Smooth muscle cell (in vitro differentiated cells): ENCODE data around the gene GALNT2. TPM values are rescaled to one million over a fixed set of nuclear protein-coding genes. Genes with fewer than 3 reads are reported as not detected.

Source experiments
- DNase-seq: peaks from one replicate; lab custom pipeline; 2025; ENCODE audit not compliant: unreplicated experiment; lab: John Stamatoyannopoulos, UW
- H2AFZ ChIP-seq: fragments of 200-600 bp; sonication (generic); 2 replicates; pipeline ENCODE4 v1.6.0; 2016; ENCODE audit warnings: antibody characterized with exemption, low read depth, mild to moderate bottlenecking
- H3F3A ChIP-seq: fragments of 200-600 bp; sonication (generic); 2 replicates; pipeline ENCODE4 v1.6.0; 2017; ENCODE audit warnings: antibody characterized with exemption, low read depth
- H3K27ac ChIP-seq: fragments of 200-600 bp; sonication (generic); 2 replicates; pipeline ENCODE4 v1.5.1; 2016; ENCODE audit warnings: low read depth, mild to moderate bottlenecking
- H3K27me3 ChIP-seq: fragments of 200-600 bp; sonication (generic); 2 replicates; pipeline ENCODE4 v1.6.1; 2016; ENCODE audit warnings: low read depth, mild to moderate bottlenecking
- H3K36me3 ChIP-seq: fragments of 200-600 bp; sonication (generic); 2 replicates; pipeline ENCODE4 v1.5.1; 2016; ENCODE audit warnings: low read depth
- H3K4me1 ChIP-seq: fragments of 200-600 bp; sonication (generic); 2 replicates; pipeline ENCODE4 v1.5.1; 2016; ENCODE audit warnings: low read depth
- H3K4me2 ChIP-seq: fragments of 200-600 bp; sonication (generic); 2 replicates; pipeline ENCODE4 v1.6.0; 2016; ENCODE audit warnings: mild to moderate bottlenecking
- H3K4me3 ChIP-seq: fragments of 200-600 bp; sonication (generic); 2 replicates; pipeline ENCODE4 v1.5.1; 2016; ENCODE audit warnings: mild to moderate bottlenecking
- H3K79me2 ChIP-seq: fragments of 200-600 bp; sonication (generic); 2 replicates; pipeline ENCODE4 v1.6.0; 2016; ENCODE audit warnings: low read depth, mild to moderate bottlenecking
- H3K9ac ChIP-seq: fragments of 200-600 bp; sonication (generic); 2 replicates; pipeline ENCODE4 v1.6.0; 2016; ENCODE audit warnings: low read depth
- H3K9me3 ChIP-seq: fragments of 200-600 bp; sonication (generic); replicated peaks from 2 replicates; pipeline ENCODE4 v1.5.1; 2016; ENCODE audit warnings: low read depth
- H4K20me1 ChIP-seq: fragments of 200-600 bp; sonication (generic); 2 replicates; pipeline ENCODE4 v1.6.0; 2016; ENCODE audit warnings: low read depth
- WGBS: methylation state at CpG from one replicate; pipeline ENCODE4 v1.1.7; 2016; ENCODE audit warnings: low lambda C conversion rate; 5-methylcytosine and 5-hydroxymethylcytosine counted together
- polyA plus RNA-seq: library from polyadenylated mRNA; unstranded; fragments of >200 nt; fragmentation: Nextera tagmentation; extraction: Ambion mirVana; gene quantifications from 2 replicates; pipeline ENCODE4 v1.2.1, GENCODE V29; 2016
- total RNA-seq: library from RNA; depleted of rRNA; stranded (reverse); fragments of >200 nt; gene quantifications from 2 replicates; pipeline ENCODE4 v1.2.3, GENCODE V29; 2014
- TF ChIP-seq, protein P1 (sequence below): fragments of 200-600 bp; sonication (generic); IDR thresholded peaks from 2 replicates; pipeline ENCODE4 v1.5.1; 2017; ENCODE audit warnings: borderline replicate concordance, mild to moderate bottlenecking, antibody characterized with exemption; ENCODE audit not compliant: insufficient read depth, poor library complexity, severe bottlenecking

GALNT2 gene
- total and polyA plus RNA-seq, 2 experiments from 2014 or later: 76.4 to 152 TPM

GRCh38 chr1:230125141-230125540, 58.1 kb downstream of the GALNT2 start:
- peak overlapping the region; percentile 19 for H3K9ac ChIP-seq
- peaks cover 87% of the 10 kb centered on the region for H3K79me2 ChIP-seq
- WGBS: 90% methylated on average over 6 of the region's 6 CpGs
- H4K20me1 ChIP-seq: peaks cover 97% of the 10 kb centered on the region
- no peak overlapping the region for H3K4me3 ChIP-seq
- peaks cover 5% of the 10 kb centered on the region for H3F3A ChIP-seq
- peaks cover 27% of the 10 kb centered on the region for H3K4me1 ChIP-seq
- no peaks in the 10 kb centered on the region for H3K9me3 ChIP-seq
- TF ChIP-seq, protein P1, sequence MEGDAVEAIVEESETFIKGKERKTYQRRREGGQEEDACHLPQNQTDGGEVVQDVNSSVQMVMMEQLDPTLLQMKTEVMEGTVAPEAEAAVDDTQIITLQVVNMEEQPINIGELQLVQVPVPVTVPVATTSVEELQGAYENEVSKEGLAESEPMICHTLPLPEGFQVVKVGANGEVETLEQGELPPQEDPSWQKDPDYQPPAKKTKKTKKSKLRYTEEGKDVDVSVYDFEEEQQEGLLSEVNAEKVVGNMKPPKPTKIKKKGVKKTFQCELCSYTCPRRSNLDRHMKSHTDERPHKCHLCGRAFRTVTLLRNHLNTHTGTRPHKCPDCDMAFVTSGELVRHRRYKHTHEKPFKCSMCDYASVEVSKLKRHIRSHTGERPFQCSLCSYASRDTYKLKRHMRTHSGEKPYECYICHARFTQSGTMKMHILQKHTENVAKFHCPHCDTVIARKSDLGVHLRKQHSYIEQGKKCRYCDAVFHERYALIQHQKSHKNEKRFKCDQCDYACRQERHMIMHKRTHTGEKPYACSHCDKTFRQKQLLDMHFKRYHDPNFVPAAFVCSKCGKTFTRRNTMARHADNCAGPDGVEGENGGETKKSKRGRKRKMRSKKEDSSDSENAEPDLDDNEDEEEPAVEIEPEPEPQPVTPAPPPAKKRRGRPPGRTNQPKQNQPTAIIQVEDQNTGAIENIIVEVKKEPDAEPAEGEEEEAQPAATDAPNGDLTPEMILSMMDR: no peak
- peak overlapping the region; percentile 32 for H3K4me2 ChIP-seq
- no peak overlapping the region for H2AFZ ChIP-seq
- no peak for DNase-seq
- H3K36me3 ChIP-seq: no peaks in the 10 kb centered on the region
- H3K27ac ChIP-seq: peak overlapping the region; percentile 92
- H3K27me3 ChIP-seq: no peaks in the 10 kb centered on the region

GRCh38 chr1:230125640-230126528, 58.8 kb downstream of the GALNT2 start:
- Histone ChIP-seq H3K79me2 (peaks cover 87% of the 10 kb centered on the region), H3K4me1 (peaks cover 35% of the 10 kb centered on the region)
- DNase-seq: no peak

DNA sequence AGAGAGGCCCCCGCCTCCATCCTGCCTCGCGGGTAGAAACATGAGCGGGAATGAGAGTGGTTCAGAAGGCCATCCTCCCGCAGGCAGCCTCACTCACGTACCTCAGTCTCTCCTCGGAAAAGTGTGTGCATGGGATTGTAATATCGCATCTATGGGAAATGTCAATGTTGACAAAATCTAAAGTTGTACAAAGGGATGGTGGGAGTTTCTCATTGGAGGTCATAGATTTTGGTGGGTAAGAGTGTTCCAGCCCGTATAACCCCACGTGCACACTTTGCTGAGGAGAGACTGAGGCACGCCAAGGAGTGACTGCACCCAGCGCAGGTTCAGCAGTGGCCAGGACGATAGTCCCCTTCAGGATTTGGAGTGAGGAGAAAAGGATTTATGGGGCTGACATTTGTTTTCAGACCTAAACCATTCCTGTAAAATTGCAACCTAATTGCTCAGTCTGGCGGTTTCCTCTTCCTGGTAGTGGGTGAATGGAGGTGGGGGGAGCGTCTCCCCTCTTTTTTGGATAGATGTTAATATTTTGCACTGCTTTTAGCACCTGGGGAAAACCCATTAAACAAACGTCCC, 59.6 kb downstream of the GALNT2 start:
- no peak overlapping the region for H2AFZ ChIP-seq
- peaks cover 87% of the 10 kb centered on the region for H3K79me2 ChIP-seq
- TF ChIP-seq, protein P1: no peak
- no peak overlapping the region for H3K9ac ChIP-seq
- H4K20me1 ChIP-seq: peaks cover 97% of the 10 kb centered on the region
- no peak for DNase-seq
- H3K27ac ChIP-seq: no peak overlapping the region
- H3K27me3 ChIP-seq: no peaks in the 10 kb centered on the region
- H3K4me3 ChIP-seq: no peak overlapping the region
- H3K36me3 ChIP-seq: no peaks in the 10 kb centered on the region
- no peaks in the 10 kb centered on the region for H3K9me3 ChIP-seq
- WGBS: 76% methylated on average over 16 of the region's 16 CpGs
- H3K4me2 ChIP-seq: peak overlapping the region; percentile 29
- H3F3A ChIP-seq: peaks cover 5% of the 10 kb centered on the region
- peaks cover 36% of the 10 kb centered on the region for H3K4me1 ChIP-seq

More at GRCh38 chr1:230125640-230126528, 58.8 kb downstream of the GALNT2 start:
- 87% methylated on average over 10 of the region's 10 CpGs for WGBS
- Histone ChIP-seq H3K9me3 (no peaks in the 10 kb centered on the region), H3K9ac (peak overlapping the region; percentile 19), H2AFZ (no peak overlapping the region), H3K4me3 (no peak overlapping the region), H4K20me1 (peaks cover 97% of the 10 kb centered on the region), H3K36me3 (no peaks in the 10 kb centered on the region), H3F3A (peaks cover 5% of the 10 kb centered on the region), H3K27ac (peak overlapping the region; percentile 92), H3K27me3 (no peaks in the 10 kb centered on the region), H3K4me2 (peak overlapping the region; percentile 32)
- TF ChIP-seq, protein P1: no peak
